Kidney epithelial cell (primary cell): Measurements from ENCODE around the gene MALRD1. TPM values are rescaled to one million over a fixed set of nuclear protein-coding genes. Genes with fewer than 3 reads are reported as not detected.

Experiments used
- DNase-seq: peaks from one replicate; pipeline ENCODE4 v3.0.0-alpha.2; 2010; ENCODE audit warnings: low read depth
- H3K27me3 ChIP-seq: 2 replicates; pipeline ENCODE4 v1.6.0; 2011; ENCODE audit warnings: low read length; ENCODE audit not compliant: control insufficient read depth, insufficient read depth
- H3K36me3 ChIP-seq: 2 replicates; pipeline ENCODE4 v1.5.1; 2011; ENCODE audit warnings: low read length; ENCODE audit not compliant: control insufficient read depth, insufficient read depth
- H3K4me3 ChIP-seq: 2 replicates; pipeline ENCODE4 v1.5.1; 2011; ENCODE audit warnings: low read depth, mild to moderate bottlenecking, control low read depth, low read length
- CTCF ChIP-seq: IDR thresholded peaks from 2 replicates; pipeline ENCODE4 v1.5.1; 2011; ENCODE audit warnings: mild to moderate bottlenecking, moderate library complexity, low read length, control low read depth, inconsistent platforms; ENCODE audit not compliant: insufficient read depth, poor library complexity, severe bottlenecking
- total RNA-seq: library from RNA; depleted of rRNA; stranded (reverse); fragments of >200 nt; gene quantifications from 2 replicates; pipeline ENCODE4 v1.2.3, GENCODE V29; 2015

MALRD1 gene
- total RNA-seq, 1 donor from 2014 or later, result 0.08 TPM

DNA sequence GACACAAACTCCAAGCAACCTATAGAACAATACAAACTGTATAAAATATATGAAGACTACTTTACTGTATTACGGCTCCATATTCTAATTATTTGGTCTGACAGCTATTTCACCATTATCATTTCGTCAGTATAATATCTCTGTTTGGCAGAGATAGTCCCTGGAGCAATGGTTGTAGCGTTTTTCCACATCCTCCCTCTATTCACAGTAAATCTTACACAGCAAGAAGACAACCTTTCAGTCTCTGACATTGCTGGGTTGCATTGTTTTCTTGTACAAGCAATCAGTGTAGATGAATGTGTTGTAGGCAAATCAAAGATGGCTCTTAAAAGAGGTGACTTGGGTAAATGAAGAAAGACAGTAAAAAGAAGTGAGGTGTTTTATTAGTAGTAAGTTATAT, 662.0 kb downstream of the MALRD1 start:
- H3K36me3 ChIP-seq, result no peaks in the 10 kb centered on the region
- H3K4me3 ChIP-seq, result no peak overlapping the region
- TF ChIP-seq CTCF, result no peak
- DNase-seq, result no peak
- no peaks in the 10 kb centered on the region for H3K27me3 ChIP-seq

DNA sequence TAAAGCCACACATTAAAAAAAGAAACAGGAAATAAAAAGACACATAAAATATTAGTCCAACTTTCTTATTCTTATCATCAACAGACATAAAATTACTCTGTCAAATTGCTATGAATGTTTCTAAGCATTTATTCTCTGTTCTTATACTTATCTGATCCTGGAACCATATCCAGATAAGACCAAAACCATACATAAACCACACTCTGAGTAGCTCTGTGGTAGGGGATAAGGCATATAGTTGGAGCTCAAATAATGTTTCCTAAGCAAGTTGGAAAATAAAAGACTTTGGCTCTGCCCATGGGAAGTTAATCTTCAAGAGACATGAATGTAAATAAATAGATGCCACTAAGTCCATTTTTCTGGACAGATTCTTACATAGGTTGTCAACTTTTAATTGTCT, 664.6 kb downstream of the MALRD1 start:
- no peak for TF ChIP-seq CTCF
- no peaks in the 10 kb centered on the region for H3K36me3 ChIP-seq
- H3K4me3 ChIP-seq, result no peak overlapping the region
- no peaks in the 10 kb centered on the region for H3K27me3 ChIP-seq
- no peak for DNase-seq

- TF ChIP-seq CTCF, result no peak
- no peak overlapping the region for H3K4me3 ChIP-seq
- H3K36me3 ChIP-seq, result no peaks in the 10 kb centered on the region
- no peaks in the 10 kb centered on the region for H3K27me3 ChIP-seq
- DNase-seq, result no peak
These were observed 665.4 kb downstream of the MALRD1 start for GRCh38 chr10:19713800-19714525.

GRCh38 chr10:19719284-19719683, 670.7 kb downstream of the MALRD1 start:
- Histone ChIP-seq H3K27me3 (no peaks in the 10 kb centered on the region), H3K36me3 (no peaks in the 10 kb centered on the region), H3K4me3 (no peak overlapping the region)
- DNase-seq, result peak; percentile 7
- TF ChIP-seq CTCF, result no peak

DNA sequence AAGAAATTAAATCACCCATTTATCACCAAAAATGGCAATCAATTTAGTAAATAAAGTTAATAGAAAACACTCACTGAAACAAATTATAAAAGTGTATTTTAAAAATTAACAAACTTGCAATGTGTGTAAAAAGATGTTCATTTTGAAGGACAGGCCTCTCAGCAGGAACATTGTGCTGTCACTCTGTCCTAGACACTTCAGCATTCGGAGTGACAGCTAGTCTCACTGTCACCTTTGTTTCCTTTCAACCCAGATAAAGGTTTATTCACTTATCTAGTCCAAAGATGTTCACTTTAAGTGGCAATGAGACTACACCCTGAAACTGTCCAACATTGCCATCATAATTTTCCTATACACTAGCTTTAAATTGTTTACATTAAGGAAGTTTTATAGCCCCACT, 675.7 kb downstream of the MALRD1 start:
- Histone ChIP-seq H3K27me3 (no peaks in the 10 kb centered on the region), H3K4me3 (no peak overlapping the region), H3K36me3 (no peaks in the 10 kb centered on the region)
- TF ChIP-seq CTCF, result no peak
- DNase-seq, result no peak

DNA sequence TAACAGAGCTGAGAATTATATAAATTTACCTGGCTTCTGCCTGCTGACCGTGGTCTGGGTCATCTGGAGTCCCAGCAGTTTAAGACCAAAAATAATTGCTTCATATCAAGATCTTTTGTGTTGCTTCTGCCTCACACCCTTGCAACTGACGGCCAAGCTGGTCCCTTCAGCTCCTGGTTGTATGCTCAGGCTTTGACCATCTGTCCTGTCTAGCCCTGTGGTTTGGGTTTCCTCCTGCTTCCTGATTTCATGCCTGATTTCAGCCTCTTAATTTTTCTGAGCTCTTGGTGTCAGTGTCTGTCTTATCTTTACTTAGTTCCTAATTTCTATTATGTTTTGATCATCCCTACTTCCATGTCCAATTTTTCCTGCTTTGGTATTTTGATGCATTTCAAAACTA, 679.8 kb downstream of the MALRD1 start:
- no peak for DNase-seq
- no peak for TF ChIP-seq CTCF
- no peaks in the 10 kb centered on the region for H3K36me3 ChIP-seq

More for the DNA sequence above, 679.8 kb downstream of the MALRD1 start:
- Histone ChIP-seq H3K27me3 (no peaks in the 10 kb centered on the region), H3K4me3 (no peak overlapping the region)
